Neural cell (in vitro differentiated cells): ENCODE measurements around the gene EPHA6. TPM values are rescaled to one million over a fixed set of nuclear protein-coding genes. Genes with fewer than 3 reads are reported as not detected.

Experiments used
- H2AFZ ChIP-seq: fragments of 200-600, 300-800 bp; sonication (generic), shearing (Covaris generic); 2 replicates; pipeline ENCODE4 v1.6.0; 2014; ENCODE audit warnings: low read depth, mild to moderate bottlenecking, antibody characterized with exemption, low read length, moderate library complexity
- H3F3A ChIP-seq: fragments of 200-600 bp; shearing (Covaris generic); 2 replicates; pipeline ENCODE4 v1.6.1; 2016; ENCODE audit warnings: mild to moderate bottlenecking, moderate library complexity, mixed read lengths, antibody characterized with exemption, low read length; ENCODE audit not compliant: insufficient read depth, poor library complexity, severe bottlenecking
- H3K27ac ChIP-seq: fragments of 200-600, 300-800 bp; sonication (generic), shearing (Covaris generic); 2 replicates; pipeline ENCODE4 v1.5.1; 2014; ENCODE audit warnings: mild to moderate bottlenecking, low read length, moderate library complexity
- H3K27me3 ChIP-seq: fragments of 300-800, 200-600 bp; sonication (generic), shearing (Covaris generic); 2 replicates; pipeline ENCODE4 v1.6.0; 2014; ENCODE audit warnings: mild to moderate bottlenecking, low read depth, low read length, moderate library complexity; ENCODE audit not compliant: insufficient read depth
- H3K36me3 ChIP-seq: fragments of 300-800, 200-600 bp; sonication (generic), shearing (Covaris generic); 2 replicates; pipeline ENCODE4 v1.5.1; 2014; ENCODE audit warnings: mild to moderate bottlenecking, antibody characterized with exemption, low read length, moderate library complexity; ENCODE audit not compliant: insufficient read depth
- H3K4me2 ChIP-seq: fragments of 300-800, 200-600 bp; sonication (generic), shearing (Covaris generic); 2 replicates; pipeline ENCODE4 v1.6.0; 2014; ENCODE audit warnings: mild to moderate bottlenecking, low read length
- H3K4me3 ChIP-seq: fragments of 300-800, 200-600 bp; sonication (generic), shearing (Covaris generic); 2 replicates; pipeline ENCODE4 v1.5.1; 2014; ENCODE audit warnings: mild to moderate bottlenecking, low read length, moderate library complexity
- H3K79me2 ChIP-seq: fragments of 200-600 bp; shearing (Covaris generic); replicated peaks from 2 replicates; pipeline ENCODE4 v1.6.0; 2014; ENCODE audit warnings: mild to moderate bottlenecking, low read length, moderate library complexity; ENCODE audit not compliant: insufficient read depth
- H3K9ac ChIP-seq: fragments of 300-800, 200-600 bp; sonication (generic), shearing (Covaris generic); 2 replicates; pipeline ENCODE4 v1.6.1; 2016; ENCODE audit warnings: mild to moderate bottlenecking, low read length, mixed read lengths
- H3K9me2 ChIP-seq: fragments of 200-600 bp; shearing (Covaris generic); 2 replicates; pipeline ENCODE4 v1.6.1; 2016; ENCODE audit warnings: mild to moderate bottlenecking, low read length, mixed read lengths; ENCODE audit not compliant: insufficient read depth
- H3K9me3 ChIP-seq: fragments of 200-600, 300-800 bp; sonication (generic), shearing (Covaris generic); 2 replicates; pipeline ENCODE4 v1.6.1; 2016; ENCODE audit warnings: mild to moderate bottlenecking, mixed run types, low read length, moderate library complexity, mixed read lengths
- H4K20me1 ChIP-seq: fragments of 200-600 bp; shearing (Covaris generic); 2 replicates; pipeline ENCODE4 v1.6.1; 2016; ENCODE audit warnings: mild to moderate bottlenecking, mixed run types; ENCODE audit not compliant: insufficient read depth
- EP300 ChIP-seq: fragments of 450-650 bp; conservative IDR thresholded peaks from 2 replicates; pipeline ENCODE4 v1.6.1; 2014; ENCODE audit warnings: antibody characterized with exemption, mild to moderate bottlenecking, moderate library complexity; ENCODE audit not compliant: poor library complexity, severe bottlenecking
- EZH2 ChIP-seq: fragments of 200-600, 300-800 bp; shearing (Covaris generic), sonication (generic); IDR thresholded peaks from 2 replicates; pipeline ENCODE4 v1.6.1; 2014; ENCODE audit warnings: antibody characterized with exemption, low read length, borderline replicate concordance, mild to moderate bottlenecking; ENCODE audit not compliant: insufficient read depth, poor library complexity, severe bottlenecking
- MXI1 ChIP-seq: fragments of 450-650 bp; conservative IDR thresholded peaks from 2 replicates; pipeline ENCODE4 v1.6.1; 2014; ENCODE audit warnings: antibody characterized with exemption, mild to moderate bottlenecking; ENCODE audit not compliant: poor library complexity, severe bottlenecking
- POLR2AphosphoS5 ChIP-seq: IDR thresholded peaks from 2 replicates; pipeline ENCODE4 v1.6.1; 2012
- RAD21 ChIP-seq: fragments of 450-650 bp; conservative IDR thresholded peaks from 2 replicates; pipeline ENCODE4 v1.6.1; 2014; ENCODE audit warnings: antibody characterized with exemption, mild to moderate bottlenecking, moderate library complexity
- SMC3 ChIP-seq: fragments of 450-650 bp; conservative IDR thresholded peaks from 2 replicates; pipeline ENCODE4 v1.6.1; 2014; ENCODE audit warnings: antibody characterized with exemption, mild to moderate bottlenecking, moderate library complexity; ENCODE audit not compliant: poor library complexity
- TAF1 ChIP-seq: IDR thresholded peaks from 2 replicates; pipeline ENCODE4 v1.6.1; 2012; ENCODE audit warnings: low read depth
- polyA plus RNA-seq: library from polyadenylated mRNA; depleted of rRNA; stranded (reverse); fragments of >200 nt; gene quantifications from 2 replicates; pipeline ENCODE4 v1.2.3, GENCODE V29; 2014
- TF ChIP-seq, protein P1 (sequence below): IDR thresholded peaks from 2 replicates; pipeline ENCODE4 v1.6.1; 2012; ENCODE audit warnings: borderline replicate concordance
- TF ChIP-seq, protein P2 (sequence below): fragments of 450-650 bp; IDR thresholded peaks from 2 replicates; pipeline ENCODE4 v1.5.1; 2014; ENCODE audit warnings: antibody characterized with exemption, mild to moderate bottlenecking, moderate library complexity; ENCODE audit not compliant: poor library complexity, severe bottlenecking

Gene EPHA6
- polyA plus RNA-seq, 1 donor from 2014 or later: 0.56 TPM

DNA sequence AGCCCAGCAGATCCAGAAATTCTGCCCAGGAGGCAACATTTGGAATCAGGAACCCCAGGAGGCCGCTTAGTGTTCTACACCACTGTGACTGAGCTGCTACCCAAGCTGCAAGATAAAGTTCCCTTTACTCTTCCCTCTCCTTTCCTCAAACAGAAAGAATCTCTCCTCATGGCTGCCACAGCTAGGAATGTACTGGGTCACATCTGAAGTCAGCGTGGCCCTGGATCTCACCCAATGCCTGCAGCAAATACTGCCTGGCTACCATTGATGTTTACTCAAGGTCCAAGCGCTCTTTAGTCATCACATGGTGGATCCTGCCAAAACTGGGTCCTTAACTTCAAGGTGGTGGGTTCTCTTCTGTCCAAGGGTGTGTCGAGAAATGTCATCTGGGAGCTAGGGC lies 382.7 kb downstream of the EPHA6 start:
- no peak for TF ChIP-seq POLR2AphosphoS5
- Histone ChIP-seq H4K20me1 (no peaks in the 10 kb centered on the region), H3K79me2 (no peaks in the 10 kb centered on the region), H3K9me3 (no peaks in the 10 kb centered on the region), H3K27ac (no peak overlapping the region), H3K36me3 (no peaks in the 10 kb centered on the region), H3K9ac (no peak overlapping the region), H2AFZ (no peak overlapping the region), H3F3A (no peaks in the 10 kb centered on the region), H3K4me2 (no peak overlapping the region), H3K27me3 (no peaks in the 10 kb centered on the region), H3K9me2 (no peaks in the 10 kb centered on the region), H3K4me3 (no peak overlapping the region)

DNA sequence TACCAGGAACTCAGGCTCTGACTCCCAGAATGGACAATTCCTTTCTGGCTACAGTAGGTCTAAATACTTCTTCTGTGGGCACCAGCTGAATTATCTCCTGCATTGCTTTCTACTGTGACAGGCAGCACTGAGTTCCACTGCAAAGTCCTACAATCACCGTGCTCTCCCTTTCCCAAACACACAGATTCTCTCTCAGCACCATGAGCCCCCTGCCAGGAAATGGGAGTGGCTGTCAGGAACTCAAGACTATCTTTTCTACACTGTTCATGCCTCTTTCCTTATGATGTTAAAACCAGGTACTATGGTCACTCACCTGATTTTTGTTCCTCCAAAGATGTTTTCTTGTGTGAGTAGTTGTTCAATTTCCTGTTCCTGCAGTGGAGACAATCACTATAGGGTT lies 383.4 kb downstream of the EPHA6 start:
- H3K9ac ChIP-seq: no peak overlapping the region
- no peak overlapping the region for H2AFZ ChIP-seq
- no peaks in the 10 kb centered on the region for H3K36me3 ChIP-seq
- H3K4me3 ChIP-seq: no peak overlapping the region
- H3F3A ChIP-seq: no peaks in the 10 kb centered on the region
- H3K4me2 ChIP-seq: no peak overlapping the region
- no peaks in the 10 kb centered on the region for H4K20me1 ChIP-seq
- no peaks in the 10 kb centered on the region for H3K9me2 ChIP-seq
- TF ChIP-seq RAD21: no peak
- TF ChIP-seq, protein P1, sequence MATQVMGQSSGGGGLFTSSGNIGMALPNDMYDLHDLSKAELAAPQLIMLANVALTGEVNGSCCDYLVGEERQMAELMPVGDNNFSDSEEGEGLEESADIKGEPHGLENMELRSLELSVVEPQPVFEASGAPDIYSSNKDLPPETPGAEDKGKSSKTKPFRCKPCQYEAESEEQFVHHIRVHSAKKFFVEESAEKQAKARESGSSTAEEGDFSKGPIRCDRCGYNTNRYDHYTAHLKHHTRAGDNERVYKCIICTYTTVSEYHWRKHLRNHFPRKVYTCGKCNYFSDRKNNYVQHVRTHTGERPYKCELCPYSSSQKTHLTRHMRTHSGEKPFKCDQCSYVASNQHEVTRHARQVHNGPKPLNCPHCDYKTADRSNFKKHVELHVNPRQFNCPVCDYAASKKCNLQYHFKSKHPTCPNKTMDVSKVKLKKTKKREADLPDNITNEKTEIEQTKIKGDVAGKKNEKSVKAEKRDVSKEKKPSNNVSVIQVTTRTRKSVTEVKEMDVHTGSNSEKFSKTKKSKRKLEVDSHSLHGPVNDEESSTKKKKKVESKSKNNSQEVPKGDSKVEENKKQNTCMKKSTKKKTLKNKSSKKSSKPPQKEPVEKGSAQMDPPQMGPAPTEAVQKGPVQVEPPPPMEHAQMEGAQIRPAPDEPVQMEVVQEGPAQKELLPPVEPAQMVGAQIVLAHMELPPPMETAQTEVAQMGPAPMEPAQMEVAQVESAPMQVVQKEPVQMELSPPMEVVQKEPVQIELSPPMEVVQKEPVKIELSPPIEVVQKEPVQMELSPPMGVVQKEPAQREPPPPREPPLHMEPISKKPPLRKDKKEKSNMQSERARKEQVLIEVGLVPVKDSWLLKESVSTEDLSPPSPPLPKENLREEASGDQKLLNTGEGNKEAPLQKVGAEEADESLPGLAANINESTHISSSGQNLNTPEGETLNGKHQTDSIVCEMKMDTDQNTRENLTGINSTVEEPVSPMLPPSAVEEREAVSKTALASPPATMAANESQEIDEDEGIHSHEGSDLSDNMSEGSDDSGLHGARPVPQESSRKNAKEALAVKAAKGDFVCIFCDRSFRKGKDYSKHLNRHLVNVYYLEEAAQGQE: no peak
- TF ChIP-seq MXI1: no peak
- no peak for TF ChIP-seq POLR2AphosphoS5
- no peak for TF ChIP-seq EZH2
- TF ChIP-seq SMC3: no peak
- TF ChIP-seq TAF1: no peak
- TF ChIP-seq, protein P2, sequence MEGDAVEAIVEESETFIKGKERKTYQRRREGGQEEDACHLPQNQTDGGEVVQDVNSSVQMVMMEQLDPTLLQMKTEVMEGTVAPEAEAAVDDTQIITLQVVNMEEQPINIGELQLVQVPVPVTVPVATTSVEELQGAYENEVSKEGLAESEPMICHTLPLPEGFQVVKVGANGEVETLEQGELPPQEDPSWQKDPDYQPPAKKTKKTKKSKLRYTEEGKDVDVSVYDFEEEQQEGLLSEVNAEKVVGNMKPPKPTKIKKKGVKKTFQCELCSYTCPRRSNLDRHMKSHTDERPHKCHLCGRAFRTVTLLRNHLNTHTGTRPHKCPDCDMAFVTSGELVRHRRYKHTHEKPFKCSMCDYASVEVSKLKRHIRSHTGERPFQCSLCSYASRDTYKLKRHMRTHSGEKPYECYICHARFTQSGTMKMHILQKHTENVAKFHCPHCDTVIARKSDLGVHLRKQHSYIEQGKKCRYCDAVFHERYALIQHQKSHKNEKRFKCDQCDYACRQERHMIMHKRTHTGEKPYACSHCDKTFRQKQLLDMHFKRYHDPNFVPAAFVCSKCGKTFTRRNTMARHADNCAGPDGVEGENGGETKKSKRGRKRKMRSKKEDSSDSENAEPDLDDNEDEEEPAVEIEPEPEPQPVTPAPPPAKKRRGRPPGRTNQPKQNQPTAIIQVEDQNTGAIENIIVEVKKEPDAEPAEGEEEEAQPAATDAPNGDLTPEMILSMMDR: no peak
- TF ChIP-seq EP300: no peak
- no peaks in the 10 kb centered on the region for H3K27me3 ChIP-seq
- no peak overlapping the region for H3K27ac ChIP-seq
- no peaks in the 10 kb centered on the region for H3K9me3 ChIP-seq
- H3K79me2 ChIP-seq: no peaks in the 10 kb centered on the region

DNA sequence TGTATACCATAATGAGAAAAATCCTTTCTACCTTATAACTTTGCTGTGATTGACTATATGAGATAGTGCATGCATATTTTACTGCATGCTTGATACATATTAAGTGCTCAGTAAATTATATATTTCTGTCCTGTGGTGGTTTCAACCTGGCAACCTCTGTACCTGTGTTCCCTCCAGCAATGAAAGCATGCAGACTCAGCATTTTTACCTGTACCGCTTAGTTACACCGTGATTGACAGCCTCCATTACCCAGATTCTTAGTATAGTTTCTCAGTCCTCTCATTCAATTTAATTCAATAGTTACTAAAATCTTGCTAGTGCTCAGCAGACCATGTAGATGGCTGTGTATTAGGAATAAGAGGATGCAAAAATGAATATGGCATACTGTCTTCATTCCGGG lies 386.0 kb downstream of the EPHA6 start:
- H3K27me3 ChIP-seq: no peaks in the 10 kb centered on the region
- H3K9me3 ChIP-seq: no peaks in the 10 kb centered on the region
- H3K36me3 ChIP-seq: no peaks in the 10 kb centered on the region
- H3K9ac ChIP-seq: no peak overlapping the region
- no peaks in the 10 kb centered on the region for H3K9me2 ChIP-seq
- H3K4me3 ChIP-seq: no peak overlapping the region
- no peaks in the 10 kb centered on the region for H4K20me1 ChIP-seq
- no peaks in the 10 kb centered on the region for H3K79me2 ChIP-seq
- no peak overlapping the region for H3K4me2 ChIP-seq
- no peak overlapping the region for H3K27ac ChIP-seq
- no peak overlapping the region for H2AFZ ChIP-seq
- TF ChIP-seq EP300: no peak
- TF ChIP-seq RAD21: no peak
- no peak for TF ChIP-seq EZH2
- TF ChIP-seq, protein P1: no peak
- TF ChIP-seq MXI1: no peak
- TF ChIP-seq, protein P2: no peak
- no peak for TF ChIP-seq TAF1
- no peaks in the 10 kb centered on the region for H3F3A ChIP-seq
